Peyer's patch (tissue), 4 donors: ENCODE results near the gene CASP5.

Source experiments
- CTCF ChIP-seq, 6 experiments: fragments of 450-650 bp in 4 of 6; fragments of 200-600 bp in 2 of 6; sonication (generic) in 1 of 6; IDR thresholded peaks; one replicate each; pipeline ENCODE4 v1.5.1; 2017 to 2019; ENCODE audit warnings: antibody characterized with exemption in 6 of 6, mild to moderate bottlenecking in 3 of 6, moderate library complexity in 1 of 6
- POLR2A ChIP-seq, 2 donors: fragments of 450-650 bp; IDR thresholded peaks; one replicate each; pipeline ENCODE4 v1.5.1; 2017; ENCODE audit warnings: antibody characterized with exemption in 2 of 2, mild to moderate bottlenecking in 2 of 2, moderate library complexity in 2 of 2

- TF ChIP-seq CTCF (IDR thresholded peaks at IDR 0.05) = no peak
- no peak for TF ChIP-seq POLR2A (IDR thresholded peaks at IDR 0.05)
Observed at GRCh38 chr11:104984808-104985207, 38.2 kb downstream of the CASP5 start.
